HG02885 (cell line): ENCODE measurements around the gene CYTH4.

Experiments
- ATAC-seq: cut with Tn5 transposase; IDR thresholded peaks from one replicate; pipeline ENCODE4 v1.9.1; 2021; ENCODE audit warnings: mild to moderate bottlenecking; ENCODE audit not compliant: unreplicated experiment, poor library complexity

The CYTH4 gene

DNA sequence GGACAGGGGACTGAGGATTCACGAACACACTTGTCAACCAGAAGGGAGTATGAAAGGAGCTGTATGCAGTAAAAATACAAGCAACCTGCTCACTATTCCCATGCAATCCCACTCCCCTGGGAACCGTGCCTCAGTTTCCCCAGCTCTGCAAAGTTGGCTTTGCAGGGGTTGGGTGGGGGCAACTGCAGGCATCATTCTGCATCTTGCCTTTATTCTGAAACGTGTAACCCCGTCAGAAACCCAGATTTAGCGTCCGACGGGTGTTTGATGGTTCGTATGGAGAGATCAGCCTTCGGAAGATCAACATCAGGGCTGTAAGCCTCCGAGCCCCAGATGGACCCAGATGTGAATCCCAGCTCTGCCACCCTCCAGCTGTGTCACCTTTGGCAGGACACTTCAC lies 3.6 kb downstream of the CYTH4 start:
- no peak for ATAC-seq

DNA sequence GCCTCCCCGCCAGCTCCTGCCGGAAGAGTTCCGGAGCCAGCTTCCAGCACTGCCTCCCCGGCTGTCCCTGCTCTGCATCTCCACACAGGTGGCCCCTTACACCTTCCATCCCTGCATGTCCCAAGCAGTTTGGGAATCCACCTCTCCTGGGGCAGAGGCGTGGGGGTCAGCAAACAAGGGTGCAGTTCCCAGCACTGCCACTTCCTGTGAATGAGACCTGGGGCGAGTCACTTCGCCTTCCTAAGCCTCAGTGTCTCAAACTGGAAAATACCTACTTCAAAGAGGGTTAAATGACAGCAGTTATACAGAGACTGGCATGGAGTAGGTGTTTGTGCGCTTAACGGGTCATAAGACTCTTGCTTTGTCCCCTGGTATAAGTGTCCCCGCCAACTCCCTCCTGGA lies 5.2 kb downstream of the CYTH4 start:
- ATAC-seq: no peak

DNA sequence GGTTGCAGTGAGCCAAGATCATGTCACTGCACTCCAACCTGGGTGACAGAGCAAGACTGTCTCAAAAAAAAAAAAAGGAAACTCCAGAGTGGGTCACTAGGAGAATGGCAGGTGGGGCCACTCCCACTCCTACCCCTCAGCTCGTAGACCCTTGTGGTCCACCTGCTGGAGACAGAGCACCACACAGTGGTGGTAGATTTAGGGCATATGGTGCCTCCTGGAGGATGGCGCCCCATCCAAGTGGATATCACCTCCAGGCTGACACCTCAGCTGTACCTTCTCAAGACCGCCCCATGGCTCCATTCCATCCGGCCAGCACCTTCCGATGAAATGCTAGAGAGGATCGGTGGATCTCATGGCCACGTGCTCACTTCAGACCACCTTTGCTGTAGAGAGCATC lies 6.2 kb downstream of the CYTH4 start:
- no peak for ATAC-seq

DNA sequence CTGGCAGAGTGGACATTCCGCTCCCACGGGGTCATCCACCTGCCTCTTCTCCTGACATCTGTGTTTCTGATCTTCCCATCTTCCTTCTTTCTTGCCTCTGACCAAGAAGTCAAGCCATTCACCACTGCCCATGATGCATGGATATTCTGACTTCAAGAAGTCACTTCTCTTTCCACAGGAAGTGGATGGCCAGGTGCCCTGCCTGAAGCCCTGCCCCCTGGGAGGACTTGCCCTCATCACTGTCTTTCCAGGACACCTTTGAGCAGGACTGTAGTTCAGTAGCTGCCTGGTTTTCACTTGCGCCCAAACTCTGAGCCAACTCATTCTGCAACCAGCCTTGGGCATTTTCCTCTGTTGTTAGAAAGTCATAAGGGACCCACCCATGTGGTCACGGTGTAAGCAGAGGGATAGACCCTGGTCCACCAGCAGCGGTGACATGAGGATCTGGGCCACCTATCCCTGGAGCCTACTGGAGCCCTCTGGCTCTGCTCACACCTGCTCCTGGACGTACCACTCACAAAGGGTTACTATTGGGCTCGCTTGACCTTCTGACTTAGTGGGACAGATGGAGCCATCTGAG lies 6.9 kb downstream of the CYTH4 start:
- ATAC-seq: no peak

DNA sequence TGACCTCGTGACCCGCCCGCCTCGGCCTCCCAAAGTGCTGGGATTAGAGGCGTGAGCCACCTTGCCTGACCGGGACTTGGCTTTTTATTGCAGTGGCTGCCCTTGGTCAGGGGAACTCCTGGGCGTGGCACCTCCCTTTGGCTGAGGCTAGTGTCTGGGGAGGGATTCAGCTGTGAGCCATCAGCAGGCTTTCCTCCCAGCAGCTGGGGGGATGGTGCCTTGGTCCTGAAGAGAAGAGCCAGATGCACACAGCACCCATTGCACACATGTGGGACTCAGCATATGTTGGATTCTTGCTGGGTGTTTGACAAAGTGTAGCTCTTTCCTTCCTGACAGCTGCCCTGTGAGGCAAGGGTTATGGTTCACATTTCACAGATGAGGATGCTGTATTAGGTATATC lies 8.4 kb downstream of the CYTH4 start:
- ATAC-seq: no peak

DNA sequence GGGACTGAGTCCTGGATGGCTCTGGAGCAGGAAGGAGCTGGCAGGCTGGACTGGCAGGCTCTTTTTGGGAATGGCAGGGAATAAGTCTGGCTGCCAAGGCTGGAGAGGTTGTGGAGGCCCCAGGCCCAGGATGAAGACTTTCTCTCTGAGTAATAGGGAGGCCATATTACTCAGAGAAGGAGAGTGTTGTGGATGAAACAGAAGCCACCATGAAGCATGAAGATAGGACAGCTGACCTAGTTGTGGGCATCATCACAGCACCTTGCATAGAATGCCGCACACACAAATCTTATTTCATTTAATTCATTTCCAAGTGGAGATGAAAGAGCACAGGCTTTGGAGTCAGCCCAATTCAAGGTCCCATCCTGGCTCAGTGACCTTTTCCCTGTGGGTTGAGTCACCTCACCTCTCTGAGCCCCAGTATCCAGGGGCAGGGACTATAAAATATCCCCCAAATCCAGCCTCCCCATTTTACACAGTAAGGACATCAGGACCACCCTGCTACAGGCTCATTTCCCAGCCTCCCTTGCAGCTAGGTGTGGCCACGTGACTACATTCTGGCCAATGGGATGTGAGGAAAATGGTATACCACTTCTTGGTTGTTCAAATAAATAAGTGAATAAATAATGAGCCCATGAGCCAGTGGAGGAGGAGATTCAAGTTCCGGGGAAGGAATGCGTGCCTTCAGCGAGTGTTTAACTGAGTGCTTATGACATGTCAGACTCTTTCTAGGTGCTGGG lies 9.4 kb downstream of the CYTH4 start:
- no peak for ATAC-seq

DNA sequence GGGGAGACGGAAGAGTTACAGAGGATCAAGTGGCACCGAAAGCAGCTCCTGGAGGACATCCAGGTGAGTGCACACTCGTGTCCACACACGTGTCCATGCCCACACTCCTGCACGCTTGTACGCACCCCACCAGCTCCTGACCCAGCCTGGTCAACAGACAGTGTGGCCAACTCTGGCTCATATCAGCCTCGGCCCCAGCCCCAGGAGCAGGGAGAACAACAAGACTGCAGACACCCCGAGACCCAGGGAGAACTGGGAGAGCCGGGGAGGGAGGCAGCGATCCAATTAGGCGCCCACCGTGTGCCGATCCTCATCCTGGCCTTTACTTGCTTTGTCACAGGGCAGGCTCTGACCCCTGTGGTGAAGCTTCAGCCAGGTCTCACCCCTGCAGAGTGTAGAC lies 10.3 kb downstream of the CYTH4 start:
- ATAC-seq: no peak

DNA sequence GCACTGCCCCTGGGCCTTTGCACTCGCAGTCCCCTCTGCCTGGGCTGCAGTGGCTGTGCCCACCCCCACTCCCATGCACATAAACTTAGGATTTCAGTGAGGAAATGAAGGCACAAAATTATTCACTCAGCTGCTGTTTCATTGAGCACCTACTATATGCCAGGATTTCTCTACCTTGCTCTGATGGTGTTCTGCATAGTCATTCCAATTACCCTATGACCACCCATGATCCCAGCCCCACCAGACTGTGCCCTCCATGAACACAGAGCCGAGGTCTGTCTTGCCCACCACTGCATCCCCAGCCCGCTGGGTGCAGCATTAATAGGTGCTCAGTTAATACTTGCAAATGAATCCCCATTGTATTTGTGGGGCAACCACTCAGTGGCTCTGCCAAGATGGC lies 10.9 kb downstream of the CYTH4 start:
- ATAC-seq: no peak

DNA sequence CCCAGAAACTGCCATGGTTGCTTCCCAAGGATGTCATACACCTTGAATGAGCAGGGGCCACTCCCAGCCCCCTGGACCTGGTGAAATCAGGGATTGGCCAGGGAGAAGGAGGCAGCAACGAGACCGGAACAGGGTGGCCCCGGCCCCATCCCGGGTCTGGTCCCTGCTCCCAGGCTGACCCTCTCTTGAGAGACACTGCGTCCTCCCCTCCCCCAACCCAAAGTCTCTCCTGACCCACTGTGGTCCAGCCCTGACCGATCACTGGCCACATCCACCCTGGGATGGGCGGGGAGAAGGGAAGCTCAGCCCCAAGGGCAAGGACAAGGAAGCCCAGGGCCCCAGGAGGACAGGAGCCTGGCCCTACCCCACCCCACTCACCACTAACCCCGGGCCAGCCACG lies 12.4 kb downstream of the CYTH4 start:
- ATAC-seq: no peak

DNA sequence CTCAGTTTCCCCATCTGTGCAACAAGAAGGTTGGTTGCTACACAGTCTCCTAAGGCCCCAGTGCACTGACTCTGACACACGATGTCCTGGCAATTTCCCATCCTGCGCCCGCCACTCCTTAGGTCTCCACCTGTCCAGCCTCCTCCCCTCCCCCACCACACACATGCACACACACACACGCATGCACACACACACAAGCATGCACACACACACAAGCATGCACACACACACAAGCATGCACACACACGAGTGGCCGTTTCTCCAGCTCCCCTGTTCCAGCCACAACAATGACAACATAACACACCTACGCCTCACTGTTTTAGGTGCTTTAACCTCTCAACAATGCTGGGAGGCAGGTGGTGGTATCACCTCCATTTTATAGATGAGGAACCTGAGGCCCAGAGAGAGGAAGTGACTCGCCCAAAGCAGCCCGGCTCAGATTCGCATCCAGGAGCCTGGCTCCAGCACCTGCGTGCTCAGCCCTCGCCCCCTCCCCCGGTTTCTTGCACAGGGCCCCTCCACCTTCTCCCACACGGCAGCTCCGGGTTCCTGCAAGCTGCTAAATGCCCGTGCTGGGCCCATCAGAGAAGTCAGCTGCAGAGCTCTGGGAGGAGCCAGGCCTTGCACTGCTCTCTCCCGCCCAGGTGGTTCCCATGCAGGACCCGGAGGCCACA lies 13.0 kb downstream of the CYTH4 start:
- no peak for ATAC-seq

DNA sequence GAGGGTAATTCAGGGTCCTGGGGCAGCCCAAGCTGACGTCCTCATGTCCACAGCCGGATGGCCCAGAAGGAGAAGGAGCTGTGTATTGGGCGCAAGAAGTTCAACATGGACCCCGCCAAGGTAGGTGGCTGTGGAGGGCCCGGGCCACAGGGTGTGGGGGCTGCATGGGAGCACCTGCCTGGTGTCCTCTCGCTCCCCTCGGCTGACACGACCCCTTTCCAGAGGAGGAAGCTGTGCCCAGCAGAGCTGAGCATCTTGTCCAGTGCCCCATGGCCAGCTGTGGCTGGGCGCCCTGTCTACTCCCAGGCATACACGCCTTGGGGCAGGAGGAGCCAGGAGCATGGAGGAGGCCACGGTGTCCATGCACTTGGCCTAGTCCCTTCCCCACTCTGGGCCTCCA lies 13.6 kb downstream of the CYTH4 start:
- ATAC-seq: no peak

DNA sequence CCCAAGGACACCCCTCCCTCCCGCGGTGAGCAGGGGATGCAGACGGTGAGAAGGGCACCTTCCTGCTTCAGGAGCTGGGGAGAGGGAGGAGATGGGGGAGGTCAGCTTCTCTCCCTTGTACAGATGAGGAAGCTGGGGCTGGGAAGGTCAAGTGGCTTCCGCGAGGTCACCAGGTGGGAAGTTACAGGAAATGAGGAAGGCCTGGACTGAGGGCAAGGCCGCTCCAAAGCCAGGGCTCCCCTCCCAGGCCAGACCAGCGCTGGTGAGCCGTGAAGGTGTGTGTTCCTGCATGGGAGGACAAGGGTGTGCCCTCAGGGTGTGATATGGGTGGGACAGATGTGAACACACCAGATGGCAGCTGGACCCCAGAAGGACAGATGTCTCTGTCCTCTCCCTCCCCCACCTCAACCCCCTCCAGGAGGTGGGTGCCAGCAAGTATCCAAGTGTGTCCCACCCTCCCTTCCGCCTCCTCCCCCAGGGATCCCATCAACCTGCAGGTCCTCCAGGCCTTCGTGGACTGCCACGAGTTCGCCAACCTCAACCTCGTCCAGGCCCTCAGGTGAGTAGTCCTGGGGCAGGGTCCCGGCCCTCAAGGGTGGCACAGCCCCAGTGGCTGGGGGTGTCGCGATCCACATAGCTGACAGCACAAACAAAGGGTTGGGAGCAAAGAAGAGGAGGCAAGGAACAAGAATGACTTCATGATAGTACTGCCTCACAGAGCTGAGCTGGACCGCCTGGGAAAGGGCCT lies 16.6 kb downstream of the CYTH4 start:
- ATAC-seq: no peak

DNA sequence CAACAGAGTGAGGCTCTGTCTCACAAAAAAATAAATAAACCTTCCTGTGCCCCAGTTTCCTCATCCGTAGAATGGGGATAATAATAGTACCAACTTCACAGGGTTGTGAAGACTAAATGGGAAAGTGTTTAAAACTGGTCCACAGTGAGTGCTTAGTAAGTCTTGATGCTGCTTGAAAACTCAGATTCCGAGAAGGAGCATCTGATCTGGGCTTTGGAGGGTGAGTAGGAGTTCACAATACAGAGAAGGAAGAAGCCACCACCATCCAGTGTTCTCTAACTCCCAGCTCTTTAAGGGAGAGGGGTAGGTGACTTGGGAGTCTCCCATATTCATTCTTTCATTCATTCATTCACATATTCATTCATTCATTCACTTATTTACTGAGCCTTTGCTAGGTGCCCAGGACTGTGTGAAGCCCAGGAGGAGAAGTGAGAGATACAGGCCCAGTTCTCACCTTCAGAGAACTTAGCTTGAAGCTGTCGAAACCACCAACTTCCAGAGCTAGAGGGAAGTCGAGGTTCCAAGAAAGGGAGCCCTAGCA lies 17.7 kb downstream of the CYTH4 start:
- ATAC-seq: no peak

DNA sequence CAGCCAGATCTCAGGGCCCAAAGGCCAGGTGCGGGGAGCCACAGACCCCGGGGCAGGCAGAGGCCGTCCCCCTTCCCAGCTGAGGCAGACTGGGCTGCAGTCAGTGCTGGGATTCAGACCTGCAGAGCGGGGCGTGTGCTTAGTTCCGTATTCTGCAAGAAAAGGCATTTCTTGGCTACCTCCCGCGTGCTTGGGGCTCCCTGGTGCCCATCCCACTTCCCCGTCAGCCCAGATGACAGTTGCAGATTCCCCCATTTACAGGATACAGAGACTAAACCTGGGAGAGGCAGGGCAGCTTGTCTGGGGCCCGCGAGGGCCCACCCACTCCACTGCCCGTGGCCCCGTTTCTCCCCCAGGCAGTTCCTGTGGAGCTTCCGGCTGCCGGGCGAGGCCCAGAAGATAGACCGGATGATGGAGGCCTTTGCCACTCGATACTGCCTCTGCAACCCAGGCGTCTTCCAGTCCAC lies 18.3 kb downstream of the CYTH4 start:
- no peak for ATAC-seq

DNA sequence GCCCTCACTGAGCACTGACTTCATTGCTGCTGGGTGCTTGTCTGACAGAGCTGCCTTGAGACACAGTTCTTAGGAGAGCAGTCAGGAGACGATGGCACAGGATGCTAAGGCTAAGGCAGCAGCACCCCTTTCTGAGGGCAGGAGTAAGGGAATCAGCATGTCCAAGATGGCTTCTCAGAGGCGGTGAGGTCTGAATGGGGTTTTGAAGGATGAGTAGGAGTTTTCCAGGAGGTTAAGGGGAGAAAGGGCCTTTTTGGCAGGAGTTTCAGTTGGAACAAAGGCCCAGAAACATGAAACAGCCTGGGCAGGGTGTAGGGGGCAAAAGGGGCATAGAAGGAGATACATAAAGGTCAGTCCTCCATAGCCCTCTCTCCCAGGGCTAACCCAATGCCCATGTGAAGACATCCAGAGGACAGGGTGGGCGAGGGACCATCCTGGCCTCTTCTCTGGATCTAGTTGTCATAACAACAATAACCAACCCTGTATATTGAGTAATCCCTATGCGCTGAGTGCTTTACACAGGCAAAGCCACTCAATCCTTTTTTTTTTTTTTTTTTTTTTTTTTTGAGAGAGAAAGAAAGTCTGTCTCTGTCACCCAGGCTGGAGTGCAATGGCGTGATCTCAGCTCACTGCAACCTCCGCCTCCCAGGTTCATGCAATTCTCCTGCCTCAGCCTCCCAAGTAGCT lies 19.0 kb downstream of the CYTH4 start:
- ATAC-seq: no peak

DNA sequence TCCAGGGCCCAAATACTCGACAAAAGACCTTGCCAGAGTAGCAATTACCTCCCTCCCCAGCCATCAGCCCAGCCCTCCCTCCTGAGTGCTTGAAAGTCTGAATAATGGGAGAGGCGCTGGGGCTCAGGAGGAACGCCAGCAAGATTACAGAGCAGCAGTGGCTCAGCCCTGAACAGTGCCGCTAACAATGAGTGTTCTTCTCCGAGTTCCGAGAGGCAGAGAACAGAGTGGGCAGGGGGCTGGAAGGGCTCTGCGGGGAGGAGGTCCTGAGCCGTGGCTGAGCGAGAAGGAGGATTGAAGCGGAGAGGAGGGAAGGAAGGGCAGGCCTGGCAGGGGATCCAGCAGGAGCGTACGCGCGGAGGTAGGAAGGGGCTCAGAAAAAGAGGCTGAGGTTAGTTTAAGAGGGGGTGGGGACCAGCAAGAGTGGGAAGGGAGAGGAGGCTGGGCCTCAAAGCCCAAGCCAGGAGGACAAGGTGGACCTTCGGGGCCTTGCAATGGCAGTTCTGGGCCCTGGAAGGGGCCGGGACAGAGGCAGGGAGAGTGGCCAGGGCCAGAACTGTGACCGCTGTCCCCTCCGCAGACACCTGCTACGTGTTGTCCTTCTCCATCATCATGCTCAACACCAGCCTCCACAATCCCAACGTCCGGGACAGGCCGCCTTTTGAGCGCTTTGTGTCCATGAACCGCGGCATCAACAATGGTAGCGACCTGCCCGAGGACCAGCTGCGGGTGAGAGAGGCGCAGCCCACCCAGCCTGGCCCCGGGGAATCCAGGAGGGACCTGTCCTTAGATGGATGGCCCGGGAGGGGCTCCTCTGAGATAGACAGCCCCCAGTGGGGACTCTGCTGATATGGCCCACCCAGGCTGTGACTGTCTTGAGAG lies 20.6 kb downstream of the CYTH4 start:
- no peak for ATAC-seq

DNA sequence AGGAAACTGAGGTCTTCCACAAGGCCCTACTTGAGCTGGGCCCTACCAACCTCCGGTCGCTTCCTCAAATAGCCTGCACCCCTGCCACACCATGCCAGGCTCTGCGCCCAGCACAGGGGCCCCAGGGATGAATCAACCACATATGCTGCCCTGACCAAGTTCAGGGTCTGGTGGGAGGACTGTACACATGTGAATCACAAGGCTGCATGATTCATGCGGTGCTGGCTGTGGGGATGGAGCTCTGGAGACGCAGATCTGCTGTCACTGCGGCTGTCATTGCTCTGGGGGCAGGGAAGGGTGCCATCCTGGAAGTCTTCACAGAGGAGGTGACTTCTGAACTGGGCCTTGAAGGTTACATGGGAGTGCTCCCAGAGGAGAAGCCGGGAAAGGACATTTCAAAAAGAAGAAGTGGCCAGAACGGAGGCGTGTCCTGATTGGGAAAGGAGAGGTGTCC lies 21.5 kb downstream of the CYTH4 start:
- ATAC-seq: no peak

DNA sequence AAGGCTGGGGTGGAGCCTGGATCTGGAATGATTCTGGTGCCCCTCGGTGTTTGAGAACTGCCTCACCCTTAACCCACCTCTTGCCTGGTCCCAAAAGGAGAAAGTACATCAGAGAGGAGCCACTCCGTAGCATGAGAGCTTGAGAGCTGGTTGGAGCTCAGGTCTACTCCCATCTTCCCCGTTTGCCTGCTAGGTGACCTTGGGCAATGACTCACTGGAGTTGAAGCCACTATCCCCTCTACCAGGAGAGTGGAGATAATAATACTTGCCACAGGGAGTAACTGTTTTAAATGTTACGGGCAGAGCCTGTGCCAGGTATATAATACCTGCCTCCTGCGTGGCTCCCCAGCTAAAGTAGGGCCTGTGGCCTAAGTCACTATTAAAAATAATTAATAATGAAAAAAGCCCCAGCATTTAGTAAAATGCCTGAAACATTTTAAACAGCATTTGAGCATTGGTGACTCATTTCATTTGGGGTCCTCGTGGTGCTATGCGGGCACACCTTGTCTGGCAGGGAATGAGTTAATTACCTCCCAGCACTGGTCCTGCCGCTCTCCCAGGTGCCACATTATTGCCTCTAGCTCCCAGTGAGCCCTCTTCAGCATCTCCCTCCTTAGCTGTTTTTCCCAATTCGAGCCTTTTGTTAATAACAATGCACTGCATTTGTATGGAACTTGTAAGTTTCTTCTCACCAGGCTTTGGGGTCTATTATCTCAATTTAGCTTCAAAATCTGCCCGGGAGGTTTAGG lies 22.5 kb downstream of the CYTH4 start:
- no peak for ATAC-seq
